A673 (cell line): ENCODE results near the gene PLEKHF1. TPM values are rescaled to one million over a fixed set of nuclear protein-coding genes. Genes with fewer than 3 reads are reported as not detected.

Source experiments
- BruUV-seq: library from RNA; stranded (reverse); fragments of 400-500 nt; replicated peaks from 2 replicates; lab custom pipeline; 2021; lab: Mats Ljungman, UMichigan
- CTCF ChIA-PET: fragments of 300-600 bp; sonication (Branson Sonifier 250); formaldehyde crosslinking; loops from one replicate; lab custom pipeline; 2022; ENCODE audit warnings: antibody characterized with exemption; lab: Charles Lee
- POLR2A ChIA-PET: fragments of 300-600 bp; sonication (Branson Sonifier 250); formaldehyde crosslinking; loops from one replicate; lab custom pipeline; 2022; ENCODE audit warnings: antibody characterized with exemption; ENCODE audit not compliant: low non-redundant PET; lab: Charles Lee
- DNase-seq: peaks from one replicate; pipeline ENCODE4 v3.0.0-alpha.2; 2015; ENCODE audit warnings: low spot score
- H3K27ac ChIP-seq: fragments of 200-600 bp; sonication (generic); 2 replicates; pipeline ENCODE4 v1.5.1; 2016; ENCODE audit warnings: mixed run types, low read depth, mild to moderate bottlenecking, mixed read lengths, antibody characterized with exemption, low read length; ENCODE audit not compliant: poor library complexity, severe bottlenecking
- H3K27me3 ChIP-seq: fragments of 200-600 bp; sonication (generic); replicated peaks from 2 replicates; pipeline ENCODE4 v1.6.1; 2017; ENCODE audit warnings: mixed run types, low read depth, mild to moderate bottlenecking, mixed read lengths, antibody characterized with exemption, low read length; ENCODE audit not compliant: insufficient read depth, poor library complexity
- H3K36me3 ChIP-seq: fragments of 200-600 bp; sonication (generic); 2 replicates; pipeline ENCODE4 v1.6.1; 2016; ENCODE audit warnings: mixed run types, mild to moderate bottlenecking, mixed read lengths, antibody characterized with exemption, low read length; ENCODE audit not compliant: insufficient read depth, poor library complexity, severe bottlenecking
- H3K4me1 ChIP-seq: fragments of 200-600 bp; sonication (generic); 2 replicates; pipeline ENCODE4 v1.6.1; 2017; ENCODE audit warnings: mixed run types, mild to moderate bottlenecking, mixed read lengths, antibody characterized with exemption, low read length; ENCODE audit not compliant: insufficient read depth, poor library complexity, severe bottlenecking
- H3K4me3 ChIP-seq: fragments of 200-600 bp; sonication (generic); 2 replicates; pipeline ENCODE4 v1.5.1; 2016; ENCODE audit warnings: low read depth, mixed run types, mild to moderate bottlenecking, mixed read lengths, low read length; ENCODE audit not compliant: poor library complexity, severe bottlenecking
- H3K9me3 ChIP-seq: fragments of 200-600 bp; sonication (generic); 2 replicates; pipeline ENCODE4 v1.6.1; 2016; ENCODE audit warnings: mixed run types, low read depth, mild to moderate bottlenecking, mixed read lengths, antibody characterized with exemption, low read length; ENCODE audit not compliant: poor library complexity, severe bottlenecking
- CTCF ChIP-seq: fragments of 300-800, 200-600 bp; sonication (generic); conservative IDR thresholded peaks from 2 replicates; pipeline ENCODE4 v1.5.1; 2017; ENCODE audit warnings: low read depth, mild to moderate bottlenecking, antibody characterized with exemption, low read length, moderate library complexity, mixed read lengths
- EZH2 ChIP-seq: fragments of 200-600 bp; sonication (generic); IDR thresholded peaks from 2 replicates; pipeline ENCODE4 v1.6.1; 2017; ENCODE audit warnings: borderline replicate concordance, low read depth, mild to moderate bottlenecking, mixed read lengths, antibody characterized with exemption, low read length; ENCODE audit not compliant: poor library complexity, severe bottlenecking
- intact Hi-C: fragments of 100-400 bp; cut with micrococcal nuclease; formaldehyde crosslinking; loops from one replicate; pipeline ENCODE4 v1.10.0; 2022; ENCODE audit not compliant: unreplicated experiment
- total RNA-seq: library from RNA; stranded (reverse); gene quantifications from 2 replicates; pipeline ENCODE4 v1.2.3, GENCODE V29; 2021

The PLEKHF1 gene
- total RNA-seq, 1 experiment from 2014 or later: not detected

DNA sequence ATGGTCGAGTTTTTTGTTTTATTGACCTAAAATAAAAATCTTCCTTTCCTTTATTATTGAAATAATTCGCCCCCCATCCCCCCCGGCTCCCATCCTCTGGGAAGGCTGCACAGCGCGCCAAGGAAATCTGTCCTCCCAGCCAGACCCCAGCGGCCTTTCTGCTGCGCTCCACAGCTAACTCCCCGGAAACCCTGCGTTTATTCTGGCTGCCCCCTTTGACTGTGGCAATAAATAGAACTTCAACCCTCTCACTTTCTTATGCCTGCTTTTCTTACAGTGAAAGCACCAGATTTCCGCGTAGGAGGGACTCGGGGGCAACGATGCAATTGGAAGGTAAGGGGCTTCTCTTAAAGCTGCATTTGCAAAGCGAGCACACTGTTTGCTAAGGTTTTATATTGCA is 59.5 kb downstream of the PLEKHF1 start:
- Histone ChIP-seq H3K4me1 (peaks cover 8% of the 10 kb centered on the region), H3K36me3 (no peaks in the 10 kb centered on the region), H3K9me3 (no peaks in the 10 kb centered on the region), H3K27me3 (no peaks in the 10 kb centered on the region), H3K4me3 (peak overlapping the region; percentile 32), H3K27ac (no peak overlapping the region)
- BruUV-seq: no TSS peak
- CTCF ChIA-PET: interaction anchor here (2.6 kb wide), 1 partner anchor 8 kb away, joined by 12 read pairs; no protein-coding TSS in a partner anchor
- TF ChIP-seq EZH2 (no peak), CTCF (no peak)
- POLR2A ChIA-PET: no interaction called here
- intact Hi-C loops: no loop called here
- no peak for DNase-seq

Other genes starting within 250 kb of the PLEKHF1 start
- not detected in 2 replicates for gene VSTM2B, start 139.5 kb upstream of the PLEKHF1 start, total RNA-seq
- 70.1 and 70.6 TPM in 2 replicates for gene POP4, start 59.2 kb upstream of the PLEKHF1 start, total RNA-seq
- gene C19orf12, start 49.8 kb downstream of the PLEKHF1 start, total RNA-seq: 26.8 and 28.6 TPM in 2 replicates
- 8.9 and 12.0 TPM in 2 replicates for gene CCNE1, start 146.5 kb downstream of the PLEKHF1 start, total RNA-seq